Cardiac fibroblast (primary cell): Measurements from ENCODE around the gene ASTN2.

Experiments used
- DNase-seq, 2 donors: peaks; one replicate each; pipeline versions ENCODE4 v3.0.0 to v3.0.0-alpha.2; 2010; ENCODE audit warnings: low read depth in 2 of 2
- H3K4me3 ChIP-seq, 2 donors: replicated peaks in 1 of 2; 1 replicate in 1 of 2; 2 replicates in 1 of 2; pipeline ENCODE4 v1.5.1; 2011; ENCODE audit warnings: low read depth in 2 of 2, low read length in 2 of 2, mild to moderate bottlenecking in 2 of 2, moderate library complexity in 1 of 2
- TF ChIP-seq, protein P1 (sequence below): IDR thresholded peaks from one replicate; pipeline ENCODE4 v1.5.1; 2011; ENCODE audit warnings: low read depth, mild to moderate bottlenecking, low read length, inconsistent platforms

ASTN2 gene

DNA sequence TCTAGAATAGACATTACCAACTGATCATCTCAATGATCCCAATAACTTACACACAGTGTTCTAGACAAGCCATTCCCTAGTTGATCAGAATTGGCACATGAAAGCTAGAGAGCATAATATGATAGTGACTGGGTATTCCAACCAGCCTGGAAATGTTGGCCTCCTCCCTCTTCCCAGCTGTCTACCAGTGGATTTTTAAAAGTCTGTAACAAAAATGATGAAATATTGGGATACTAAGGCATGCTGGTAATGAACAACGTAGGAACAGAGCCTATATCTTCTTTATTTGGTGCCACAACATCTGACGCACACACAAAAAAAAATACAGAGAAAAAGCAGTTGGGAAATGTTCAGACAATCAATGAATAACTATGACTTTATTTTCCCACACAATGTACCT, 692.9 kb downstream of the ASTN2 start:
- TF ChIP-seq, protein P1, sequence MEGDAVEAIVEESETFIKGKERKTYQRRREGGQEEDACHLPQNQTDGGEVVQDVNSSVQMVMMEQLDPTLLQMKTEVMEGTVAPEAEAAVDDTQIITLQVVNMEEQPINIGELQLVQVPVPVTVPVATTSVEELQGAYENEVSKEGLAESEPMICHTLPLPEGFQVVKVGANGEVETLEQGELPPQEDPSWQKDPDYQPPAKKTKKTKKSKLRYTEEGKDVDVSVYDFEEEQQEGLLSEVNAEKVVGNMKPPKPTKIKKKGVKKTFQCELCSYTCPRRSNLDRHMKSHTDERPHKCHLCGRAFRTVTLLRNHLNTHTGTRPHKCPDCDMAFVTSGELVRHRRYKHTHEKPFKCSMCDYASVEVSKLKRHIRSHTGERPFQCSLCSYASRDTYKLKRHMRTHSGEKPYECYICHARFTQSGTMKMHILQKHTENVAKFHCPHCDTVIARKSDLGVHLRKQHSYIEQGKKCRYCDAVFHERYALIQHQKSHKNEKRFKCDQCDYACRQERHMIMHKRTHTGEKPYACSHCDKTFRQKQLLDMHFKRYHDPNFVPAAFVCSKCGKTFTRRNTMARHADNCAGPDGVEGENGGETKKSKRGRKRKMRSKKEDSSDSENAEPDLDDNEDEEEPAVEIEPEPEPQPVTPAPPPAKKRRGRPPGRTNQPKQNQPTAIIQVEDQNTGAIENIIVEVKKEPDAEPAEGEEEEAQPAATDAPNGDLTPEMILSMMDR: no peak
- H3K4me3 ChIP-seq: no peak overlapping the region
- no peak for DNase-seq

DNA sequence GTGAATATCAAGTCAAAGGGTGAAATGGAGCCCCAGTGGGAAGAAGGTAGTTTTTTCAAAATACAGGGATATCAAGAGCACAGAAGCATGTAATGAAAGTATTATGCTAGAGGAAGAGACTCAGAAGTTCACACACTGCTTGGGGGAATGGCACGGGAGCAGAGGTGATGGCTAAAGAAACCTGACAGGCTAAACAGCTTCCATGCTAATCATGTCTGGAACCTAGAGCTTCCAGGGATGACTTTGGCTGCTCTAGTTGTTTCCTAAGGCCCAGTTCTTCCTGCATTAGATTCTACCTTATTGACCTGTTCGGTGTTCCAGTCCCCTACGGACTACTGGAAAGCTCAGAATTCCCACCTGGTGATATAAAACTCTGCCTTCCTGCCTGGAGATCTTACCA, 693.4 kb downstream of the ASTN2 start:
- H3K4me3 ChIP-seq: no peak overlapping the region
- TF ChIP-seq, protein P1: no peak
- no peak for DNase-seq

DNA sequence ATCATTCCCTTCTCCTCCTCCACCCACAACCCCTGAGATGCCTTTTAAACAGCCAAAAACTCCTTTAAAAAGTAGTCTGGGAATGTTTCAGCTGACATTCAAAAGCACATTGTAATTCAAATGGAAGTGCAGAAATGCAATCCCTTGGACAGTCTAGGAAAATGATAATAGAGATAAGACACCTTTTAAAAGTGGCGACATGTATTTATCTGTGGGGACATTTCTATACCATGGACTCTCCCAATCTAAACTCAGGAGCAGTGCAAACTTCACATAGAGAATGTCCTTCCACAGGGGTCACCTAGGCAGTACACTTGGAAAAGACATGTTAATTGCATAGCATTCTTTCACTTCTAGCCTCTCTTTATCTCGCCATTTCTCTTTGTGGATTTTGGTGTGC, 694.7 kb downstream of the ASTN2 start:
- no peak for DNase-seq
- TF ChIP-seq, protein P1: no peak
- H3K4me3 ChIP-seq: no peak overlapping the region

DNA sequence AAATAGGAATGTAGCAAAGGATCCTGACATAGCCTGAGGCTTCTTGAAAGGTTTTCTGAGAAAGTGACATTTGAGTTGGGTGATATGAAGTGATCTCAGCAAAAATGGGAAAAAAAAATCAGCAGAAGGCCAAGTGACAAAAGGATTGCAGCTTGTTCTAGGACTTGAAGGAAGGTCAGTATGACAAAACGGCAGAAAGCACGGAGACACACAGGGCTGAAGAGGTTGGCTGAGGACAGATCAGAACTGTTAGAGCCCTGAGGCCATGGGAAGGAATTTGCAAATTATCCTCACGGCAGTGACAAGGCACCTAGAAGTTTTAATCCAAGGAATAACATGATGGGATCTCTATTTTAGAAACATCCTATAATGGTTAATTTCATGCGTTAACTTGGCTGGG, 696.7 kb downstream of the ASTN2 start:
- H3K4me3 ChIP-seq: no peak overlapping the region
- no peak for DNase-seq
- TF ChIP-seq, protein P1: no peak

DNA sequence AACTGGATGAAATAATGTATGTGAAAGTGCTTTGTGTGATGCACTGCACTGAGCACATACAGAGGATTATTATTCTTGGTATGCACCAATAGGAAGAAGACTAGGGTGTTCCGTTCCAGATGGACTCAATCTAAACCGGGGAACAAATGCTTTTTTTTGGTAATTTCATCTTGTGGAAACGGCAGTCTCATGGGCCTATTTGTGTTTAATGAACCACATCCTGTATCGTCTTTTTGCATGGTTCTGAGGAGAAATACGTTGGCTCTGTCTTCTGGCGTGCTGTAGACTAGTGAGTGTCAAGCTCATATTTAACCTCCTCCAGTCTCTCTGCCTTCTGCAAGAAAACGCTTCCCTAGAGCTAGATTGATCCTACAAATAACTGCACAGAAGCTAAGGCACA, 697.7 kb downstream of the ASTN2 start:
- TF ChIP-seq, protein P1: no peak
- no peak overlapping the region for H3K4me3 ChIP-seq
- DNase-seq: peak; percentile 6 to 40

DNA sequence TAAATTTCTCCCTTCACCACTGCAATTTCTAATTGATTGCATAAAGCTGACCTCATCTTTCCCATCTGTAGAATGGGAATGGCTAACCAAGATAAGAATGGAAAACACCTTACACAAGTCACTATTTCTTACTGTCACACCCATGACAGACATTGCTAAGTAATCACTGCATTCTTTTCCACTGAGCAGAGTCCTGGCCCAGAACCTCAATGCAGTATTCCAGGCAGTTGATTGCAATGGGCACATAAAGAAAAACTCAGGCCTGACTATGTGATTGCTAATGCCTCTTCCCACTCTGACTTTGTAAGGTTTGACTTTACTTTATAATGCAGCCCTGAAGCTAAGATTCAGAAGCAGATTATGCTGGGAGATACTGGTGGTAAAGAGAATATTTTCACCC, 698.4 kb downstream of the ASTN2 start:
- DNase-seq: peak in 1 of 2 donors; percentile 27
- TF ChIP-seq, protein P1: no peak
- no peak overlapping the region for H3K4me3 ChIP-seq

DNA sequence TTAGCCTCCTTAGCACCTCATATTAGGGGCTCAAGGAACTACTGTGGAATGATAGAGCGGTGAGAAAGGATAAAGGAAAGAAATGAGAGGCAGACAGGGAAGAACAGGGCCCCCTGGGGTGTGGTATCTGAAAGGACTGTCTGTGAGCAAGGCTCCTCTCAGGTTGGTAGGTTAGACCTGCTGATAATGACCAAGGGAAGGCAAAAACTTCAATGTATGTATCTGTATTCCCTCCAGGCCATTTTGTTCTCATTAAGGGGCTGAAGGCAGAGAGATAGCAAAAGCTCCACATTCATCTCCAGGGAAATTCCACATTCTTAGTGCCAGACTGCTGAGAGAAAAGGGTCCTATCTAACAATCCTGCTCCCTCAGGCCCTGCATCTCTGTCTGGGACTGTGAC, 699.1 kb downstream of the ASTN2 start:
- no peak for DNase-seq
- no peak overlapping the region for H3K4me3 ChIP-seq
- TF ChIP-seq, protein P1: no peak
